Ascending aorta (tissue), 2 donors: ENCODE results near the gene MARK4. TPM values are rescaled to one million over a fixed set of nuclear protein-coding genes. Genes with fewer than 3 reads are reported as not detected.
A peak's percentile ranks its signal among the peaks of the same experiment; 100 is the strongest.

ENCODE experiments used
- DNase-seq, 2 donors: peaks; one replicate each; pipeline ENCODE4 v3.0.0-alpha.2; 2019; ENCODE audit warnings: low spot score in 2 of 2
- H3K27ac ChIP-seq, 2 donors: fragments of 200-600 bp; sonication (generic); one replicate each; pipeline ENCODE4 v1.5.1; 2016 to 2017; ENCODE audit warnings: mild to moderate bottlenecking in 1 of 2
- H3K27me3 ChIP-seq: fragments of 200-600 bp; sonication (generic); one replicate; pipeline ENCODE4 v1.5.1; 2017
- H3K36me3 ChIP-seq, 2 donors: fragments of 200-600 bp; sonication (generic); one replicate each; pipeline ENCODE4 v1.5.1; 2016
- H3K4me1 ChIP-seq, 2 donors: fragments of 200-600 bp; sonication (generic); one replicate each; pipeline ENCODE4 v1.5.1; 2016 to 2017; ENCODE audit warnings: mild to moderate bottlenecking in 1 of 2
- H3K4me3 ChIP-seq, 2 donors: fragments of 200-600 bp; sonication (generic); one replicate each; pipeline ENCODE4 v1.5.1; 2016 to 2017; ENCODE audit warnings: mild to moderate bottlenecking in 1 of 2
- H3K9me3 ChIP-seq, 2 donors: fragments of 200-600 bp; sonication (generic); one replicate each; pipeline ENCODE4 v1.5.1; 2016
- intact Hi-C: fragments of 100-400 bp; cut with DNase I; formaldehyde crosslinking; loops from one replicate; pipeline ENCODE4 v1.15.1; 2023
- total RNA-seq: library from RNA; depleted of rRNA; stranded (reverse); fragments of >200 nt; gene quantifications from one replicate; pipeline ENCODE4 v1.1.0, GENCODE V29; 2016
- TF ChIP-seq, protein P1 (sequence below), 3 experiments: fragments of 200-600 bp in 2 of 3; fragments of 450-650 bp in 1 of 3; sonication (generic) in 2 of 3; IDR thresholded peaks; one replicate each; pipeline ENCODE4 v1.5.1; 2016 to 2019; ENCODE audit warnings: antibody characterized with exemption in 3 of 3, mild to moderate bottlenecking in 1 of 3, moderate library complexity in 1 of 3

MARK4 gene
- total RNA-seq, 1 donor from 2014 or later = 22.8 TPM

DNA sequence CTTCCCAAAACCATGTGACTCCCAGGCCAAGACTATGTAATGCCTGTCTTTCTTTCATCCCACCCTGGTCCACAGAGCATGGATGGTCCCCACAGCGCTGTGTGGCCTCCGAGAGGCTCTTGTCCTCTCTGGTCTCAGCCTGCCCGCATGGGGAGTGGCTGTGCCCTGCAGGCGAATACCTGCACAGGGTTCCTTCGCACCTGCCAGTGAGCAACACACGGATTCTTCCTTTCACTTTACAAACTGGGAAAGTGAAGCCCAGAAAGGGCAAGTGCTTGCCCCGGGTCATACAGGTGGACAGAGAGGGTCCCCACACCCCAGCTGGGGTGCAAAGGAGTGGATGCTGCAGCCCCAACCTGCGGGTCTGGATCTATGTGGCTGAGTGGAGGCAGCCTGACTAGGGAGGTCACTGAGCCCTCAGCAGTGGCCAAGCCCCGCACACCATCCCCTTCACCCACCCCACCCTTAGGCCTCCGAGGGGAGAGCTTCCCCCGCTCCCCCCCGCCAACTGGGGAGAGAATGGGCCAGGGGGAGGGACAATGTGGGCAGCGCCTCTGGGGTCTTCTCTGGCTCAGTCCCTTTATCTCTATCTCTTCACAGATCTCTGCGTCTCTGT, 747 bp upstream of the MARK4 start:
- no peaks in the 10 kb centered on the region for H3K27me3 ChIP-seq
- H3K4me1 ChIP-seq = peaks cover 2 to 26% of the 10 kb centered on the region in 2 donors
- H3K27ac ChIP-seq = peak overlapping the region; percentile 5 to 58
- no peak for DNase-seq
- TF ChIP-seq, protein P1, sequence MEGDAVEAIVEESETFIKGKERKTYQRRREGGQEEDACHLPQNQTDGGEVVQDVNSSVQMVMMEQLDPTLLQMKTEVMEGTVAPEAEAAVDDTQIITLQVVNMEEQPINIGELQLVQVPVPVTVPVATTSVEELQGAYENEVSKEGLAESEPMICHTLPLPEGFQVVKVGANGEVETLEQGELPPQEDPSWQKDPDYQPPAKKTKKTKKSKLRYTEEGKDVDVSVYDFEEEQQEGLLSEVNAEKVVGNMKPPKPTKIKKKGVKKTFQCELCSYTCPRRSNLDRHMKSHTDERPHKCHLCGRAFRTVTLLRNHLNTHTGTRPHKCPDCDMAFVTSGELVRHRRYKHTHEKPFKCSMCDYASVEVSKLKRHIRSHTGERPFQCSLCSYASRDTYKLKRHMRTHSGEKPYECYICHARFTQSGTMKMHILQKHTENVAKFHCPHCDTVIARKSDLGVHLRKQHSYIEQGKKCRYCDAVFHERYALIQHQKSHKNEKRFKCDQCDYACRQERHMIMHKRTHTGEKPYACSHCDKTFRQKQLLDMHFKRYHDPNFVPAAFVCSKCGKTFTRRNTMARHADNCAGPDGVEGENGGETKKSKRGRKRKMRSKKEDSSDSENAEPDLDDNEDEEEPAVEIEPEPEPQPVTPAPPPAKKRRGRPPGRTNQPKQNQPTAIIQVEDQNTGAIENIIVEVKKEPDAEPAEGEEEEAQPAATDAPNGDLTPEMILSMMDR (IDR thresholded peaks at IDR 0.05) = no peak
- intact Hi-C loops = loop anchor here (2.0 to 10.0 kb wide), 4 partner anchors 72 to 254 kb away; partner anchors contain the start of genes BLOC1S3, NKPD1, TRAPPC6A and VASP
- H3K9me3 ChIP-seq = no peaks in the 10 kb centered on the region
- no peaks in the 10 kb centered on the region for H3K36me3 ChIP-seq
- H3K4me3 ChIP-seq = peak overlapping the region; percentile 83 to 99

DNA sequence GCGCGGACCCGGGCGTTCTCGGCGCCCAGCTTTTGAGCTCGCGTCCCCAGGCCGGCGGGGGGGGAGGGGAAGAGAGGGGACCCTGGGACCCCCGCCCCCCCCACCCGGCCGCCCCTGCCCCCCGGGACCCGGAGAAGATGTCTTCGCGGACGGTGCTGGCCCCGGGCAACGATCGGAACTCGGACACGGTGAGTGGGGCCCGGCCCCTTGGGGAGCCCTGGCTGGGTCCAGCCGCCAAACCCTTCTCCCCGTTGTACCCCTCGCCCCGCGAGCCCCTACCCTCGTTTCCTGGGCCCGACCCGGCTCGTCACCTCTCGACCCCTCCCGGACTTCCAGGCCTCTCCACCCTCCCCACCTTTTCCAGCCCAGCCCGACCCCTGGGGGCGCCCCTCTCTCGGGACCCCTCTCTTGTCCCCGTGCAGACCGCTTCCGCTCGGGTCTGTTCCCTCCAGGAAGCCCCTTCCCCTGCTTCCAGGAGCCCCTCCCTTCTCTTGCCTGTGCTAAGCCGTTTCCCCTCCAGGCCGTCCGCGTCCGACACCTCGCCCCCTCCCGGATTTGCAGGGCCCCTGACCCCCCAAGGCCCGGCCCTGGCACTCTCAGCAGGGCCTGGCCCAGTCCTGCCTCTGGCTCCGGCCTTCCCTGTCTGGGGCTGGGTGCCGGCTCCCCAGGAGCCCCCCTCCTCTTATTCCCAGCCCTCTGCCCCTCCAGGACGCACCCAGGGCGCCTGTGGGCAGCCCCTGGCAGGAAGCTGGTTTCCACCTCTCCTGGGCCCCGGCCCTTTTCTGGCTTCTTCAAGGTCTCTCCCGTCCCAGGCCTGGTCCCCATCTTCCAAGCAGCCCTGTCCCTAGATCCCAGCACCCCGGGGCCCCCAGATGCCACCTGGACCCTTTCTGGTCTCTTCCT, 632 bp downstream of the MARK4 start:
- DNase-seq = no peak
- no peaks in the 10 kb centered on the region for H3K27me3 ChIP-seq
- peak overlapping the region; percentile 83 to 99 for H3K4me3 ChIP-seq
- intact Hi-C loops = loop anchor here (2.0 to 10.0 kb wide), 4 partner anchors 73 to 253 kb away; partner anchors contain the start of genes BLOC1S3, NKPD1, TRAPPC6A and VASP
- TF ChIP-seq, protein P1 (IDR thresholded peaks at IDR 0.05) = no peak
- H3K27ac ChIP-seq = peak overlapping the region; percentile 58 to 65
- H3K9me3 ChIP-seq = no peaks in the 10 kb centered on the region
- H3K4me1 ChIP-seq = peaks cover 2 to 26% of the 10 kb centered on the region in 2 donors
- no peaks in the 10 kb centered on the region for H3K36me3 ChIP-seq

DNA sequence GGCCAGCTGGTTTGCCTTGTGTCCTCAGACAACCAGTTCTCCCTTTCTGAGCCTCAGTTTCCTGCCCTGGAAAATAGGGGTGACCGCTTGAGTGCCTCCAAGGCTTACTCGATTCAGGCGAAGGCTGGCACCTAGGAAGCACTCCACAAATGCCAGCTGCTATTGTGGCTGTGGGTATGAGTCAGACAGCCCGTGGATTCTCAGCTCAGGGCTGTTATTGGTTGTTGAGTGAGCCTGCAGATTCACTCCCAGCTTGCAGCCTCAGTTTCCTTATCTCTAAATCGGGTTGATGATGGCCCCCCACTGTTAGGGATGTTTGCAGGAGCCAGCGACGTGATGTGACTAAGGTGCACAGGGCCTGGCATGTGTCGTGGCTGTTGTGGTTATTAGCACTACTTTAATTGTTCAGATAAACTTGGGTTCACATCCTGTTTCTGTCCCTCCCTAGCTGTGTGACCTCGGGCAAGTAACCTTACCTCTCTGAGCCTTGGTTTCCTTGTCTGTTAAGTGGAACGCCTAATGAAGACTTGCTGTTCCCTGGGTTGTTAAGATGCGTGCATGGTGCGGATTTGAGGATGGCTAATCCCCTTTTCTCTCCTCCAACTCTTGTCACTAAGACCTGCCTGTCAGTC, 2.4 kb downstream of the MARK4 start:
- H3K27ac ChIP-seq = no peak overlapping the region
- no peak for DNase-seq
- peaks cover 2 to 23% of the 10 kb centered on the region in 2 donors for H3K4me1 ChIP-seq
- H3K4me3 ChIP-seq = peak overlapping the region in 1 of 2 donors; percentile 99
- intact Hi-C loops = loop anchor here (5.0 to 10.0 kb wide), 2 partner anchors 91 to 251 kb away; partner anchors contain the start of genes NKPD1 and VASP
- H3K9me3 ChIP-seq = no peaks in the 10 kb centered on the region
- TF ChIP-seq, protein P1 (IDR thresholded peaks at IDR 0.05) = no peak
- H3K36me3 ChIP-seq = no peaks in the 10 kb centered on the region
- H3K27me3 ChIP-seq = no peaks in the 10 kb centered on the region

DNA sequence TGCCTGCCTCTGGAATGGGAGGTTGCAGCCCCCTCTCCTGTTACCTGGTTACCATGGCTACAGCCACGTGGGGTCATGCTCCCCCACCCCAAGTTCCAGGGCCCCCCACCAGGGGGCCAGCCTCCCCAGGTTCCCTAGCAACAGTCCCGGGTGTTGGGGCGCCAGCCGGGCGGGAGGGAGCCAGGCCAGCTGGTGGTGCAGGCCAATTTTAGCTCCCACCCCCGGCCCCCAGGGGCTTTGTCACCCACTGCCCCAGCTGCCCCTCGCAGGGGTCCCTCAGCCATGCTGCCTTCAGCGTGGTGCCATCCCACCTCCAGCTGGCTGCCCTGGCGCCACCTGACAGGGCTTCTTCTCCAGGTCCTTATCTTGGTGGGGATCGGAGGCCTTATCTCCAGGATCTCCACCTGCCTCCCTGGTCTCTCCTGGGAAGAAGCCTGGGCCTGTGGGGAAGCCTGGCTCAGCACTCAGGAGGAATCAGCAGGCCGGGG, 3.0 kb downstream of the MARK4 start:
- no peaks in the 10 kb centered on the region for H3K9me3 ChIP-seq
- no peaks in the 10 kb centered on the region for H3K27me3 ChIP-seq
- H3K4me3 ChIP-seq = no peak overlapping the region
- peaks cover 0 to 5% of the 10 kb centered on the region in 2 donors for H3K36me3 ChIP-seq
- peaks cover 2 to 23% of the 10 kb centered on the region in 2 donors for H3K4me1 ChIP-seq
- TF ChIP-seq, protein P1 (IDR thresholded peaks at IDR 0.05) = no peak
- intact Hi-C loops = loop anchor here (5.0 to 10.0 kb wide), 2 partner anchors 92 to 251 kb away; partner anchors contain the start of genes NKPD1 and VASP
- DNase-seq = no peak
- H3K27ac ChIP-seq = no peak overlapping the region

DNA sequence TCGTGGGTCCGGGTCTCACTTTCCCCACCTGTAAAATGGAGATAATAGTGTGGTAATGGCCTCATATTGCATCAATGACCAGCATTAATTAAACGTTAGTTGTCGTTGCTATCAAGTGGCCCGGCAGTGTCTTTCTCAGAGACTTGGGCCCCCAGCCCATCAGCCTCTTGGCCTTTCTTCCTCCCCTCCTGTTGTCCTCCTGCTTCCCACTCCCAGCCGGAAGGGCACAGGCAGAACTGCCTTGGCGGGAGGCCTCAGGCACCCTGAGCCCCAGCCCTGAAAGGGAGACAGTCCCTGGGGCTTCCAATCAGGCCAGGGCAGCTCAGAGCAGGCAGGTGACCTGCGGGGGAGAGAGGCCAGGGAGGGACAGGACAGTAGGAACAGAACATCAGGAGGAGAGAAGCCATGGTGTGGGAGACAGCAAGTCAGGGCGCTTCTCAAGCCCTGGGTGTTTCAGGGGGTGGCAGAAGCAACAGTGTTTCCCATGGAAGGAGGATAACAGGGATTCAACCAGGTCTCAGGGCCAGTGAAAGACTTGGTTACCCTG, 4.6 kb downstream of the MARK4 start:
- DNase-seq = no peak
- H3K27ac ChIP-seq = no peak overlapping the region
- H3K36me3 ChIP-seq = peaks cover 0 to 7% of the 10 kb centered on the region in 2 donors
- H3K27me3 ChIP-seq = no peaks in the 10 kb centered on the region
- no peak overlapping the region for H3K4me3 ChIP-seq
- H3K9me3 ChIP-seq = no peaks in the 10 kb centered on the region
- intact Hi-C loops = loop anchor here (10.0 kb wide), 1 partner anchor 249 kb away; the partner anchor contains the start of gene VASP
- TF ChIP-seq, protein P1 (IDR thresholded peaks at IDR 0.05) = no peak
- peaks cover 2 to 18% of the 10 kb centered on the region in 2 donors for H3K4me1 ChIP-seq
